ENCODE results near the gene PRMT1. TPM values are rescaled to one million over a fixed set of nuclear protein-coding genes. Genes with fewer than 3 reads are reported as not detected.

Gene PRMT1
- total and polyA plus RNA-seq, 2 donors (not counting 1 experiment from before 2014, with no cell fraction given), result 175 to 310 TPM

GRCh38 chr19:49631014-49631588 lies 46.0 kb upstream of the PRMT1 start:
- Mint-ChIP-seq H3K27ac (no peak overlapping the region), H3K9me3 (ENCODE audit: insufficient read depth) (no peaks in the 10 kb centered on the region), H3K4me3 (no peak overlapping the region), H3K4me1 (no peaks in the 10 kb centered on the region), H3K27me3 (no peaks in the 10 kb centered on the region)
- Histone ChIP-seq H3K9ac (ENCODE audit: low read length) (no peak overlapping the region), H3K27me3 (replicated peaks in 1 of 4; ENCODE audit: control extremely low read depth in 1 of 4, control insufficient read depth in 3 of 4, insufficient read depth in 4 of 4, low read length in 3 of 4) (no peaks in the 10 kb centered on the region), H2AFZ (ENCODE audit: insufficient read depth, low read depth, low read length, poor library complexity, severe bottlenecking) (no peak overlapping the region), H3K27ac (ENCODE audit: low read length in 2 of 2) (no peak overlapping the region), H3K36me3 (replicated peaks in 1 of 2; ENCODE audit: control extremely low read depth in 1 of 2, control insufficient read depth in 1 of 2, extremely low read depth in 1 of 2, insufficient read depth in 2 of 2, low read length in 1 of 2) (peaks cover 0 to 3% of the 10 kb centered on the region in 2 experiments), H4K20me1 (ENCODE audit: control insufficient read depth, insufficient read depth, low read length, poor library complexity, severe bottlenecking) (no peaks in the 10 kb centered on the region), H3K4me3 (ENCODE audit: control extremely low read depth in 1 of 5, extremely low read depth in 1 of 5, insufficient read depth in 1 of 5, low read depth in 2 of 5, low read length in 4 of 5) (no peak overlapping the region), H3K4me1 (ENCODE audit: control insufficient read depth in 2 of 2, insufficient read depth in 2 of 2, low read length in 2 of 2) (no peaks in the 10 kb centered on the region), H3K9me3 (ENCODE audit: control extremely low read depth in 1 of 3, control insufficient read depth in 2 of 3, insufficient read depth in 1 of 3, low read length in 2 of 3) (no peaks in the 10 kb centered on the region), H3K4me2 (replicated peaks; ENCODE audit: low read depth, low read length, poor library complexity, severe bottlenecking) (no peak overlapping the region), H3K79me2 (ENCODE audit: control insufficient read depth, insufficient read depth, low read length) (no peaks in the 10 kb centered on the region)
- intact Hi-C loops (cut with micrococcal nuclease), result no loop called here
- 65% methylated on average over 2 of the region's 9 CpGs for WGBS (ENCODE audit: insufficient coverage)
- ChIA-PET CTCF (interaction anchor here (0.6 kb wide), 1 partner anchor 536 kb away, joined by 3 read pairs; no protein-coding TSS in a partner anchor), POLR2A (interaction anchor here (1.2 kb wide), 1 partner anchor 38 kb away, joined by 5 read pairs; no protein-coding TSS in a partner anchor)
- TF ChIP-seq CTCF (IDR thresholded peaks at IDR 0.05) (no peak), EZH2 (IDR thresholded peaks at IDR 0.05; ENCODE audit: borderline replicate concordance, insufficient read depth, low read depth, low read length, poor library complexity, severe bottlenecking) (no peak)
- DNase-seq, result no peak
- no peak for ATAC-seq (ENCODE audit: low read depth)

- Mint-ChIP-seq H3K9me3 (ENCODE audit: insufficient read depth) (no peaks in the 10 kb centered on the region), H3K27ac (peak overlapping the region; percentile 53), H3K4me3 (no peak overlapping the region), H3K27me3 (no peaks in the 10 kb centered on the region), H3K4me1 (no peaks in the 10 kb centered on the region)
- H3K36me3 ChIP-seq (replicated peaks in 1 of 2; ENCODE audit: control extremely low read depth in 1 of 2, control insufficient read depth in 1 of 2, extremely low read depth in 1 of 2, insufficient read depth in 2 of 2, low read length in 1 of 2), result peaks cover 0 to 3% of the 10 kb centered on the region in 2 experiments
- H3K4me3 ChIP-seq (ENCODE audit: control extremely low read depth in 1 of 5, extremely low read depth in 1 of 5, insufficient read depth in 1 of 5, low read depth in 2 of 5, low read length in 4 of 5), result no peak overlapping the region
- H3K27ac ChIP-seq (ENCODE audit: low read length in 2 of 2), result no peak overlapping the region
- H3K4me1 ChIP-seq (ENCODE audit: control insufficient read depth in 2 of 2, insufficient read depth in 2 of 2, low read length in 2 of 2), result no peaks in the 10 kb centered on the region
- no peak overlapping the region for H2AFZ ChIP-seq (ENCODE audit: insufficient read depth, low read depth, low read length, poor library complexity, severe bottlenecking)
- no peaks in the 10 kb centered on the region for H3K9me3 ChIP-seq (ENCODE audit: control extremely low read depth in 1 of 3, control insufficient read depth in 2 of 3, insufficient read depth in 1 of 3, low read length in 2 of 3)
- 98% methylated on average over 14 of the region's 19 CpGs for WGBS (ENCODE audit: insufficient coverage)
- H4K20me1 ChIP-seq (ENCODE audit: control insufficient read depth, insufficient read depth, low read length, poor library complexity, severe bottlenecking), result no peaks in the 10 kb centered on the region
- ChIA-PET CTCF (interaction anchor here (0.6 to 0.7 kb wide), 2 partner anchors 50 to 537 kb away, joined by 3 read pairs; no protein-coding TSS in a partner anchor), POLR2A (interaction anchor here (1.2 kb wide), 1 partner anchor 39 kb away, joined by 5 read pairs; no protein-coding TSS in a partner anchor)
- H3K27me3 ChIP-seq (replicated peaks in 1 of 4; ENCODE audit: control extremely low read depth in 1 of 4, control insufficient read depth in 3 of 4, insufficient read depth in 4 of 4, low read length in 3 of 4), result no peaks in the 10 kb centered on the region
- TF ChIP-seq CTCF (IDR thresholded peaks at IDR 0.05), result no peak
- TF ChIP-seq EZH2 (IDR thresholded peaks at IDR 0.05; ENCODE audit: borderline replicate concordance, insufficient read depth, low read depth, low read length, poor library complexity, severe bottlenecking), result no peak
- H3K9ac ChIP-seq (ENCODE audit: low read length), result no peak overlapping the region
- H3K79me2 ChIP-seq (ENCODE audit: control insufficient read depth, insufficient read depth, low read length), result no peaks in the 10 kb centered on the region
- DNase-seq (no peak), ATAC-seq (ENCODE audit: low read depth) (no peak)
- intact Hi-C loops (cut with micrococcal nuclease), result no loop called here
- no peak overlapping the region for H3K4me2 ChIP-seq (replicated peaks; ENCODE audit: low read depth, low read length, poor library complexity, severe bottlenecking)
Observed at GRCh38 chr19:49631610-49632192, 45.4 kb upstream of the PRMT1 start.

Data from B cell (primary cell).